Endodermal cell (in vitro differentiated cells): Measurements from ENCODE around the gene PYROXD2. TPM values are rescaled to one million over a fixed set of nuclear protein-coding genes. Genes with fewer than 3 reads are reported as not detected.

Source experiments
- DNase-seq: peaks from one replicate; pipeline ENCODE4 v3.0.0-alpha.2; 2017
- H3K27ac ChIP-seq: 2 replicates; pipeline ENCODE4 v1.5.1; 2013; ENCODE audit warnings: mild to moderate bottlenecking, low read depth, low read length, moderate library complexity
- H3K27me3 ChIP-seq: 2 replicates; pipeline ENCODE4 v1.6.1; 2013; ENCODE audit warnings: mild to moderate bottlenecking, low read length, moderate library complexity; ENCODE audit not compliant: insufficient read depth, control insufficient read depth, poor library complexity, severe bottlenecking
- H3K36me3 ChIP-seq: 2 replicates; pipeline ENCODE4 v1.7.0; 2013; ENCODE audit warnings: mild to moderate bottlenecking, low read length, moderate library complexity; ENCODE audit not compliant: control insufficient read depth, insufficient read depth
- H3K4me1 ChIP-seq: one replicate; pipeline ENCODE4 v1.7.0; 2013; ENCODE audit warnings: low read length; ENCODE audit not compliant: control insufficient read depth, insufficient read depth
- H3K4me3 ChIP-seq: 2 replicates; pipeline ENCODE4 v1.5.1; 2013; ENCODE audit warnings: mild to moderate bottlenecking, low read length, moderate library complexity
- H3K9ac ChIP-seq: 2 replicates; pipeline ENCODE4 v1.6.1; 2013; ENCODE audit warnings: mild to moderate bottlenecking, low read length, moderate library complexity; ENCODE audit not compliant: poor library complexity, severe bottlenecking; ENCODE audit errors: extremely low read depth
- H3K9me3 ChIP-seq: 2 replicates; pipeline ENCODE4 v1.6.1; 2013; ENCODE audit warnings: mild to moderate bottlenecking, low read length, moderate library complexity; ENCODE audit not compliant: control insufficient read depth
- H3K27ac Mint-ChIP-seq: 2 replicates; pipeline ENCODE4 v1.8.0; 2020; ENCODE audit warnings: mixed read lengths
- H3K27me3 Mint-ChIP-seq: 2 replicates; pipeline ENCODE4 v1.8.0; 2021; ENCODE audit warnings: mild to moderate bottlenecking, mixed read lengths; ENCODE audit not compliant: insufficient read depth
- H3K36me3 Mint-ChIP-seq: 2 replicates; pipeline ENCODE4 v1.8.0; 2020; ENCODE audit warnings: low read depth, mixed read lengths
- H3K4me1 Mint-ChIP-seq: 2 replicates; pipeline ENCODE4 v1.8.0; 2020; ENCODE audit warnings: mixed read lengths
- H3K4me3 Mint-ChIP-seq: 2 replicates; pipeline ENCODE4 v1.8.0; 2020; ENCODE audit warnings: mild to moderate bottlenecking, moderate library complexity, mixed read lengths
- H3K9me3 Mint-ChIP-seq: 2 replicates; pipeline ENCODE4 v1.8.0; 2020; ENCODE audit warnings: mild to moderate bottlenecking, mixed read lengths
- CTCF ChIP-seq: fragments of 200-600 bp; sonication (generic); conservative IDR thresholded peaks from 2 replicates; pipeline ENCODE4 v1.5.0; 2021; ENCODE audit warnings: antibody characterized with exemption, mild to moderate bottlenecking
- WGBS, 2 experiments: methylation state at CpG; one replicate each; pipeline versions ENCODE4 v1.1.5 to v1.1.7; 2013; ENCODE audit warnings: missing lambda C conversion rate in 2 of 2, mixed read lengths in 1 of 2; ENCODE audit not compliant: insufficient coverage in 1 of 2, insufficient read length in 1 of 2; 5-methylcytosine and 5-hydroxymethylcytosine counted together
- total RNA-seq, 2 donors: library from RNA; stranded (reverse); fragmentation: NEBNext Ultra II Directional in 1 of 2; extraction: Animal tissue kit (Norgen Biotek cat#: 25700) in 1 of 2; gene quantifications; 2 replicates in 1 of 2; 3 replicates in 1 of 2; pipeline ENCODE4 v1.2.1, GENCODE V29; 2021

Gene PYROXD2
- total RNA-seq, 2 donors from 2014 or later: 9.2 to 9.5 TPM

- peaks cover 50% of the 10 kb centered on the region for H3K9me3 Mint-ChIP-seq
- H3K36me3 ChIP-seq: peaks cover 67% of the 10 kb centered on the region
- no peak for TF ChIP-seq CTCF
Measured at GRCh38 chr10:98435178-98435577, 20.2 kb upstream of the PYROXD2 start.

GRCh38 chr10:98433881-98434732 is 19.1 kb upstream of the PYROXD2 start:
- no peak overlapping the region for H3K27ac ChIP-seq
- H3K27me3 ChIP-seq: no peaks in the 10 kb centered on the region
- Mint-ChIP-seq H3K4me3 (no peak overlapping the region), H3K4me1 (no peaks in the 10 kb centered on the region), H3K36me3 (peaks cover 86% of the 10 kb centered on the region), H3K27me3 (no peaks in the 10 kb centered on the region), H3K9me3 (peaks cover 39% of the 10 kb centered on the region), H3K27ac (no peak overlapping the region)
- H3K4me3 ChIP-seq: no peak overlapping the region
- no peak for DNase-seq
- no peak for TF ChIP-seq CTCF
- H3K4me1 ChIP-seq: no peaks in the 10 kb centered on the region
- peaks cover 43% of the 10 kb centered on the region for H3K9me3 ChIP-seq
- 95% methylated on average over 12 to 19 of the region's 21 CpGs for WGBS, 2 experiments
- peaks cover 66% of the 10 kb centered on the region for H3K36me3 ChIP-seq
- H3K9ac ChIP-seq: no peak overlapping the region

More at GRCh38 chr10:98435178-98435577, 20.2 kb upstream of the PYROXD2 start:
- no peak overlapping the region for H3K4me3 Mint-ChIP-seq
- H3K27me3 ChIP-seq: no peaks in the 10 kb centered on the region
- H3K4me1 ChIP-seq: no peaks in the 10 kb centered on the region
- no peak overlapping the region for H3K27ac Mint-ChIP-seq
- H3K27me3 Mint-ChIP-seq: no peaks in the 10 kb centered on the region
- WGBS, 2 experiments: 95 to 98% methylated on average over 10 to 12 of the region's 12 CpGs
- DNase-seq: no peak
- H3K36me3 Mint-ChIP-seq: peaks cover 89% of the 10 kb centered on the region
- no peak overlapping the region for H3K4me3 ChIP-seq
- H3K9me3 ChIP-seq: peaks cover 53% of the 10 kb centered on the region
- H3K9ac ChIP-seq: no peak overlapping the region
- no peaks in the 10 kb centered on the region for H3K4me1 Mint-ChIP-seq
- no peak overlapping the region for H3K27ac ChIP-seq

- H3K4me1 ChIP-seq: no peaks in the 10 kb centered on the region
- peaks cover 36% of the 10 kb centered on the region for H3K9me3 ChIP-seq
- Mint-ChIP-seq H3K9me3 (peaks cover 32% of the 10 kb centered on the region), H3K36me3 (peaks cover 82% of the 10 kb centered on the region), H3K4me1 (no peaks in the 10 kb centered on the region), H3K27ac (no peak overlapping the region), H3K27me3 (no peaks in the 10 kb centered on the region), H3K4me3 (no peak overlapping the region)
- no peak overlapping the region for H3K9ac ChIP-seq
- whole genome bisulfite sequencing, 2 experiments: 100% methylated on average over 1 of the region's 1 CpG; no CpG with 5 or more reads in 1 of the 2 experiments
- H3K27ac ChIP-seq: no peak overlapping the region
- no peak overlapping the region for H3K4me3 ChIP-seq
- H3K36me3 ChIP-seq: peaks cover 65% of the 10 kb centered on the region
- no peaks in the 10 kb centered on the region for H3K27me3 ChIP-seq
- DNase-seq: no peak
- TF ChIP-seq CTCF: no peak
Measured at GRCh38 chr10:98433371-98433770, 18.4 kb upstream of the PYROXD2 start.
